Esophagus muscularis mucosa (tissue), 4 donors: Measurements from ENCODE around the gene SLC29A1.

Experiments
- CTCF ChIP-seq, 3 experiments: fragments of 200-600 bp in 2 of 3; fragments of 450-650 bp in 1 of 3; sonication (generic) in 2 of 3; IDR thresholded peaks; one replicate each; pipeline ENCODE4 v1.5.1; 2017 to 2019; ENCODE audit warnings: antibody characterized with exemption in 3 of 3, mild to moderate bottlenecking in 2 of 3, moderate library complexity in 1 of 3
- EP300 ChIP-seq: sonication (generic); formaldehyde crosslinking; IDR thresholded peaks from one replicate; pipeline ENCODE4 v1.6.1; 2017; ENCODE audit warnings: antibody characterized with exemption
- POLR2A ChIP-seq: fragments of 450-650 bp; IDR thresholded peaks from one replicate; pipeline ENCODE4 v1.6.1; 2017; ENCODE audit warnings: antibody characterized with exemption, moderate library complexity, mild to moderate bottlenecking, low read depth
- POLR2AphosphoS5 ChIP-seq, 2 donors: sonication (generic); formaldehyde crosslinking; IDR thresholded peaks; one replicate each; pipeline ENCODE4 v1.6.1; 2017; ENCODE audit warnings: antibody characterized with exemption in 2 of 2

- no peak for TF ChIP-seq CTCF (IDR thresholded peaks at IDR 0.05)
- TF ChIP-seq POLR2A, result no peak
- TF ChIP-seq POLR2AphosphoS5 (IDR thresholded peaks at IDR 0.05), result no peak
- TF ChIP-seq EP300, result no peak
Observed at GRCh38 chr6:44266347-44266746, 43.0 kb downstream of the SLC29A1 start.
